GM21717 (cell line): ENCODE measurements around the gene SLC52A3.
"Not testable (repeated sequence)": the region's sequence is repeated elsewhere in the genome, so short reads cannot be mapped to it uniquely, and the experiment has no call there.

Source experiments
- ATAC-seq: cut with Tn5 transposase; IDR thresholded peaks from one replicate; pipeline ENCODE4 v1.9.1; 2021; ENCODE audit warnings: mild to moderate bottlenecking, moderate library complexity; ENCODE audit not compliant: unreplicated experiment

The SLC52A3 gene

DNA sequence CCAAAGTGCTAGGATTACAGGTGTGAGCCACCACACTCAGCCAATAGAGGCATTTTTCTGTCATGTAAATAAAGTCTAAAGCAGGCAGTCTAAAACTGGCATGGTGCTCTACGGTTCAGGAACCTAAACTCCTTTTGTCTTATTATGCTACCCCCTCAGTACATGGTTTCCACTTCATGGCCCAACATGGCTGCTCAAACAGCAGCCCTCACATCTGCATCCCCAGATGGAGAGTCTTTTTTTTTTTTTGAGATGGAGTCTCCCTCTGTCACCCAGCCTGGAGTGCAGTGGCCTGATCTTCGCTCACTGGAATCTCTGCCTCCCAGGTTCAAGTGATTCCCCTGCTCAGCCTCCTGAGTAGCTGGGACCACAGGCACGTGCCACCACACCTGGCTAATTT is 38.3 kb downstream of the SLC52A3 start:
- no peak for ATAC-seq

GRCh38 chr20:728256-728944 is 39.9 kb downstream of the SLC52A3 start:
- no peak for ATAC-seq

DNA sequence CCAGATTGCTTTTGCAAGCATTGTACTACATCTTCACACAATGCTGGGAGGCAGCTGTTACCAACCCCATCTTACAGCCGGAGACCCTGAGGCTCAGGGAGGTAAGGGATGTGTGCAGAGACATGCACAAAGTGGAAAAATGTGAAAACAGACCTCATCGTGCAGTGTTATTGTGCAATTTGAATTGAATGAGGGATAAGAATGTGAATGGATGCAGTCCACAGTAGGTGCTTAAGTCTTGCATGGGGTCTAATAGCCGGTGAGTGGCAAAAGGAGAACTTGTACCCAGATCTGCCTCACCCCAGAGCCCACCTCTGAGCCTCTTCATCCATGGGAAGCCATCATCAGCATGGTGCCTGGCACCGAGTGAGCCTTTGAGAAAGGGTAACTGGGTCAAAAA is 42.1 kb downstream of the SLC52A3 start:
- ATAC-seq: no peak

- no peak for ATAC-seq
Measured at GRCh38 chr20:725491-725890, 42.8 kb downstream of the SLC52A3 start.

GRCh38 chr20:724797-725196 is 43.5 kb downstream of the SLC52A3 start:
- not testable (repeated sequence) for ATAC-seq

- ATAC-seq: no peak
Measured at GRCh38 chr20:723756-724155, 44.5 kb downstream of the SLC52A3 start.

DNA sequence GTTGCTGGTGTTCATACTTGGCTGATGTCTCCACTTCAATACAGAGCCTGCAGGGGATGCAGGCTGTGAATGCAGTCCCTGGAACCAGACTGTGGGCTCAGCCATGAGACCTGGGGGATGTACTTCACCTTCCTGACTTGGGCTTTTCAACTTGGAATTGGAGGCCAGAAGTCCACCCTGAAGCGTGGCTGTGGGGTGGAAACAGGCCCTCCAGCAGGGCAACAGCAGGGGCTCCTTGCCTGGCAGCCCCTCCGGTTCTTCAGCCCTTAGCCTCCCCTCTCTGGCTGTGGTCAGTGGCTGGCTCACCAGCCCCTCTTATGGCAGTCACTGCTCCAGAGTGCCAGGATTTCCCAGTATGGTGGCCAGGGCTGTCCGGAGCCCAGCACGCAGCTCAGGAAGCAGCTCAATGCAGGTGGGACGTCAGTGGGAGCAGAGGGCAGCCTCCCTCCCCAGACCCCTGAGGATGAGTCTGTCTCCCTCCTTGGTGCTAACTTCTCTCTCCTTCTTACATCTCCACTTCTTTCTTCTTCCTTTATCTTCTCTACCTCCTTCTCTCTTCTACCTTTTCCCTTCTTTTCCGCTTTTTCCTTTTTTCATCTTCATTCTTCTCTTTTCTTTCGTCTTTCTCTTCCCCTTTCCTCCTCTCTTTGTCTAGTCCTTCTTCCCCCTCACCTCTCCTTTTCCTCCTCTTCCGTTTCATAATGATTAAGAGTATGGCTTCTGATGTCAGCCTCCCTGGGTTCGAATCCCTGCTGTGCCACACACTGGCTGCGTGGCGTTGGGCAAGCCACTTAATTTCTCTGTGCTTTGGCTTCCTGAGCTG is 45.3 kb downstream of the SLC52A3 start:
- no peak for ATAC-seq

DNA sequence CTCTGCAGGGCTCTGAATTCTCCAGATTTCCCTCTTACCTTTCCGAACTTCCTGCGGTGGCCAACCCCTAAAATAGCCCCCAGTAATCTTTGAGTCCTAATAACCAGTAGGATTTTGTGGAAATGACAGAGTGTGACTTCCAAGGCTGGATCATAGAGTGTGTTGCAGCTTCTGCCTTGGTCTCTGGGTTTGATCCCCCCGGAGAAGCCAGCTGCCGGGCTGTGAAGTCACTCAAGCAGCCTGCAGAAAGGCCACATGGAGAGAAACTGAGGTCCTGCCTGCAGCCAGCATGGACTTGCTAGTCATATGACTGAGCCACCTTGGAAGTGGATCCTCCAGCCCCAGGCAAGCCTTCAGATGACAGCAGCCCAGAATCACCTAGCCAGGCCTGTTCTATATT is 46.4 kb downstream of the SLC52A3 start:
- no peak for ATAC-seq

GRCh38 chr20:719816-720215 is 48.5 kb downstream of the SLC52A3 start:
- ATAC-seq: no peak

- ATAC-seq: no peak
Measured at GRCh38 chr20:719068-719467, 49.2 kb downstream of the SLC52A3 start.

GRCh38 chr20:717832-718231 is 50.5 kb downstream of the SLC52A3 start:
- no peak for ATAC-seq

DNA sequence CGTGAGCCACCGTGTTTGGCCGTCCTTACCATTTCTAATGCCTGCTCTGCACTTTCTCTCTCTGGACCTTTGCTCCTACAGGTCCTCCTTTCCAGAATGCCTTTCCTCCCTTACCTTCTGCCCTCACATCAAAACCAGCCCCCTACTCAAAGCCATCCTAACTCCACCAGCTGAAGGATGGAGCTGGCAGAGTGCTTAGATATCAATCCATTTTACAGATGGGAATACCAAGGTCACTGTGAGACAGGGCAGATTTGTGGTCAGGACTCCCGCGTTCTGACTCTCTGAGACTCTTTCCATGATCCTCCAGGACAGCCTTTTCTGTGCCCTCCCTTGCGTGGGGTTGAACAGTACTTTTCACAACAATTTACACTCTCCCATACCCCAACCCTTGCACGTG is 51.0 kb downstream of the SLC52A3 start:
- no peak for ATAC-seq

- ATAC-seq: no peak
Measured at GRCh38 chr20:714453-714852, 53.8 kb downstream of the SLC52A3 start.

GRCh38 chr20:711576-711975 is 56.7 kb downstream of the SLC52A3 start:
- ATAC-seq: no peak

GRCh38 chr20:710780-711450 is 57.4 kb downstream of the SLC52A3 start:
- ATAC-seq: no peak
